Heart right ventricle (tissue), 16 donors: ENCODE data around the gene TDRD7. TPM values are rescaled to one million over a fixed set of nuclear protein-coding genes. Genes with fewer than 3 reads are reported as not detected.
A peak's percentile ranks its signal among the peaks of the same experiment; 100 is the strongest.

ENCODE experiments used
- ATAC-seq, 8 donors: fragments of 200-7000 bp; cut with Tn5 transposase; one replicate each; pipeline ENCODE4 v1.9.1; 2020; ENCODE audit warnings: mild to moderate bottlenecking in 8 of 8, moderate library complexity in 8 of 8, moderate number of reproducible peaks in 1 of 8
- DNase-seq, 2 donors: peaks; one replicate each; pipeline ENCODE4 v3.0.0-alpha.2; 2020
- H3K27ac ChIP-seq, 10 donors: fragments of 200-600 bp; sonication (generic) in 2 of 10; one replicate each; pipeline versions ENCODE4 v1.5.0 to v1.8.0; 2020 to 2022; ENCODE audit warnings: mild to moderate bottlenecking in 3 of 10
- H3K27me3 ChIP-seq, 7 donors: fragments of 200-600 bp; one replicate each; pipeline ENCODE4 v1.8.0; 2021 to 2022; ENCODE audit warnings: mild to moderate bottlenecking in 2 of 7
- H3K36me3 ChIP-seq, 9 donors: fragments of 200-600 bp; sonication (generic) in 1 of 9; one replicate each; pipeline versions ENCODE4 v1.5.0 to v1.8.0; 2020 to 2022; ENCODE audit warnings: mild to moderate bottlenecking in 2 of 9
- H3K4me1 ChIP-seq, 9 donors: fragments of 200-600 bp; sonication (generic) in 1 of 9; one replicate each; pipeline versions ENCODE4 v1.5.0 to v1.8.0; 2020 to 2022; ENCODE audit warnings: mild to moderate bottlenecking in 4 of 9
- H3K4me3 ChIP-seq, 10 donors: fragments of 200-600 bp; sonication (generic) in 2 of 10; one replicate each; pipeline versions ENCODE4 v1.5.0 to v1.8.0; 2020 to 2022; ENCODE audit warnings: mild to moderate bottlenecking in 7 of 10, moderate library complexity in 2 of 10
- H3K9me3 ChIP-seq, 11 donors: fragments of 200-600 bp in 10 of 11; sonication (generic) in 2 of 11; one replicate each; pipeline versions ENCODE4 v1.5.0 to v1.8.0; 2013 to 2022; ENCODE audit warnings: mild to moderate bottlenecking in 2 of 11, control low read depth in 1 of 11, moderate library complexity in 1 of 11
- CTCF ChIP-seq, 9 donors: fragments of 200-600 bp; sonication (generic) in 2 of 9; IDR thresholded peaks; one replicate each; pipeline versions ENCODE4 v1.5.0 to v1.8.0; 2021 to 2022; ENCODE audit warnings: antibody characterized with exemption in 9 of 9, mild to moderate bottlenecking in 5 of 9, moderate library complexity in 1 of 9
- WGBS, 2 donors: extraction: QIAGEN DNeasy Blood & Tissue Kit; methylation state at CpG; one replicate each; pipeline ENCODE4 v1.1.7; 2013; ENCODE audit warnings: inconsistent platforms in 1 of 2; 5-methylcytosine and 5-hydroxymethylcytosine counted together
- intact Hi-C, 10 donors: fragments of 100-400 bp; cut with DNase I; formaldehyde crosslinking; loops; one replicate each; pipeline versions ENCODE4 v1.11.1 to v1.14.2; 2022
- microRNA-seq, 2 donors: library from miRNA; unstranded; fragments of <30 nt; microRNA quantifications; one replicate each; pipeline ENCODE4 v1.2.0, GENCODE V29; 2021
- polyA plus RNA-seq, 2 donors: library from polyadenylated mRNA; stranded (reverse); fragments of 200-250 nt; gene quantifications; one replicate each; pipeline ENCODE4 v1.2.3, GENCODE V29; 2013
- total RNA-seq, 10 donors: library from RNA; stranded (reverse); fragmentation: NEBNext Ultra II Directional in 3 of 10; extraction: Animal tissue kit (Norgen Biotek cat#: 25700) in 3 of 10; gene quantifications; one replicate each; pipeline versions ENCODE4 v1.2.1 to v1.2.4, GENCODE V29; 2021 to 2023
- donor health status: Arrhythmogenic right ventricular cardiomyopathy.
- donor health status: ischemic (EF 13 %, LVEDD 7.1; RV severe dilation, severe dysfunction).
- donor health status: healthy with polysubstance abuse.
- donor health status: DM: no; HTN: yes; CAD: no.
- donor health status: DM: no; HTN: no; CAD: no.
- donor health status: ischemic (EF 25% LVEDD 6.9; RV normal size, moderate dysfunction).
- donor health status: ischemic (EF 25% LVEDD 5.7; RV mildly dilated, moderate dysfunction).
- donor health status: healthy.
- donor health status: DM: yes; HTN: yes; CAD: no.
- donor health status: Ischemic cardiomyopathy.
- donor health status: ischemic (EF 35%, LVEDD 5.7; RV mildly dilated, moderate dysfunction).
- donor health status: nonischemic (EF 11% LVEDD 7.7; RV severe dilation, severe dysfunction).
- donor health status: DM: yes; HTN: yes; CAD: no.
- donor health status: PGD.
- donor health status: ischemic (EF 29% LVEDD 5.4; RV normal size, mild dysfunction).
- donor health status: nonischemic (EF 23%, LVEDD 6.1; RV moderate dilation, normal function).

TDRD7 gene
- total and polyA plus RNA-seq, 12 donors = 4.0 to 12.8 (median 8.0) TPM

GRCh38 chr9:97536480-97536879, 124.6 kb downstream of the TDRD7 start:
- H3K4me3 ChIP-seq = no peak overlapping the region
- no peak for DNase-seq
- intact Hi-C loops = loop anchor here in 1 of 10 donors (2.0 kb wide), 1 partner anchor 20 kb away; no protein-coding TSS in a partner anchor
- peaks cover 0 to 26% (median 0%) of the 10 kb centered on the region in 9 donors for H3K36me3 ChIP-seq
- ATAC-seq = peak in 5 of 8 donors; percentile 24 to 50 (median 27)
- 50 to 52% methylated on average over 9 of the region's 9 CpGs for WGBS, 2 donors
- H3K27me3 ChIP-seq = no peaks in the 10 kb centered on the region
- peaks cover 0 to 7% (median 0%) of the 10 kb centered on the region in 11 donors for H3K9me3 ChIP-seq
- peak overlapping the region in 7 of 10 donors; percentile 15 to 51 (median 46) for H3K27ac ChIP-seq
- TF ChIP-seq CTCF (IDR thresholded peaks at IDR 0.05) = no peak
- peaks cover 5 to 51% (median 28%) of the 10 kb centered on the region in 9 donors for H3K4me1 ChIP-seq

DNA sequence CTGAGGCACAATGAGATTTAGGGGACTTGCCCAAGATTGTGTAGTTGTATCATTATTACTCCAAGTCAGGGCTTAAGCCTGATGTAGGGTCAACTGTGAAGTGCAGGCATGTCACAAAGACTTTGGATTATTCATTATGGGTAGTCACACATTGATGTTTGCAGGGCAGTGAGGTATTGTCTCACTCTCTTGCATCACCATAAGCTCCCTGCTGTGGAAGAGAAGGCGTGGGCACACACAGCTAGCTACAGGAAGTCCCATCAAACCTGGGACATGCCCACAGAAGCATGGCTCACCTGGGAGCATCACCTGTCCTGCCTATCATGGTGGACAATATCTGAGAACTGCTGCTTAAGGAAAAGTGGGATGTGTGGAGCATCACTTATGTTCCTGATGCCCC, 131.7 kb downstream of the TDRD7 start:
- 88 to 91% methylated on average over 1 of the region's 1 CpG for WGBS, 2 donors
- no peak for TF ChIP-seq CTCF (IDR thresholded peaks at IDR 0.05)
- intact Hi-C loops = no loop called here
- Histone ChIP-seq H3K9me3 (no peaks in the 10 kb centered on the region), H3K27me3 (no peaks in the 10 kb centered on the region), H3K4me1 (peaks cover 0 to 26% (median 4%) of the 10 kb centered on the region in 9 donors), H3K27ac (no peak overlapping the region), H3K4me3 (no peak overlapping the region), H3K36me3 (peaks cover 0 to 25% (median 0%) of the 10 kb centered on the region in 9 donors)
- ATAC-seq (no peak), DNase-seq (no peak)

DNA sequence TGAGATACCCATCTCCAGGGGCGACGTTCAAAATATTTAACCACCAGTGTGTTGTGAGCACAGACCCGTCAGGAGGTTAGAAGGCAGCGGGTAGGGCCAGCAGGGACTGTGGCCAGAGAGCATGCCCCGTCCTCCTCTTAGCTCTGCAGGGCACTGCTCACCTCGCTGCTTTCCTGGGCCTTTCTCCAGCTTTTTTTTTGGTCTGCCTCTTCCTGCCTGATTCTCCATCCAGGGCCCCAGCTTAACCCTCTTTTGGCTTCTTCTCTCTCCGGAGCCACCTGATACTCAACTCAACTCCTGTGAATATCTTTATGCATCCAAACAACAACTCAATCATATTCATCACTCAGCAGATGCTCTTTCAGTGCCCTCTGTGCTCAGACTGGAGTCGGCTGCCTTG, 133.6 kb downstream of the TDRD7 start:
- Histone ChIP-seq H3K27ac (peak overlapping the region in 4 of 10 donors; percentile 4 to 31 (median 14)), H3K4me1 (peaks cover 0 to 20% (median 4%) of the 10 kb centered on the region in 9 donors), H3K27me3 (no peaks in the 10 kb centered on the region), H3K9me3 (no peaks in the 10 kb centered on the region), H3K4me3 (no peak overlapping the region), H3K36me3 (peaks cover 0 to 44% (median 0%) of the 10 kb centered on the region in 9 donors)
- WGBS, 2 donors = 40 to 51% methylated on average over 8 of the region's 8 CpGs
- ATAC-seq (peak; percentile 37 to 86 (median 74)), DNase-seq (no peak)
- TF ChIP-seq CTCF (IDR thresholded peaks at IDR 0.05) = no peak
- intact Hi-C loops = no loop called here

Small RNA genes within 50 kb of the gene (microRNA-seq; reads per million reads assigned to microRNA genes)
- 0 reads per million in 2 donors for gene MIR1302-8

Other genes with a start within 250 kb of the TDRD7 start
- gene CCDC180, start 104.4 kb upstream of the TDRD7 start, total RNA-seq = 1 to 10 TPM; 1.4 to 4.6 (median 2.9) TPM
- 1 to 10 TPM in 1 of 2 donors, under 1 TPM in 1; 0.75 to 9.6 TPM for gene CCDC180, start 104.4 kb upstream of the TDRD7 start, polyA plus RNA-seq
- 100 to 1,000 TPM; 164 to 203 (median 181) TPM for gene TMOD1, start 89.6 kb downstream of the TDRD7 start, total RNA-seq
- 10 to 100 TPM; 83.7 to 89.1 TPM for gene TMOD1, start 89.6 kb downstream of the TDRD7 start, polyA plus RNA-seq
- gene TSTD2, start 221.3 kb downstream of the TDRD7 start, total RNA-seq = 10 to 100 TPM; 19.8 to 29.4 (median 23.4) TPM
- 10 to 100 TPM in 1 of 2 donors, 1 to 10 TPM in 1; 8.5 to 22.3 TPM for gene TSTD2, start 221.3 kb downstream of the TDRD7 start, polyA plus RNA-seq
- gene NCBP1, start 221.7 kb downstream of the TDRD7 start, total RNA-seq = 10 to 100 TPM; 11.8 to 20.4 (median 15.9) TPM
- gene NCBP1, start 221.7 kb downstream of the TDRD7 start, polyA plus RNA-seq = 1 to 10 TPM; 6.6 to 9.0 TPM